Left kidney (tissue), 2 donors: Measurements from ENCODE around the gene SMAGP. TPM values are rescaled to one million over a fixed set of nuclear protein-coding genes. Genes with fewer than 3 reads are reported as not detected.
"Not testable (repeated sequence)": the region's sequence is repeated elsewhere in the genome, so short reads cannot be mapped to it uniquely, and the experiment has no call there.

ENCODE experiments used
- DNase-seq: peaks from one replicate; pipeline ENCODE4 v3.0.0-alpha.2; 2013
- polyA plus RNA-seq: library from polyadenylated mRNA; unstranded; fragments of 120-200 nt; gene quantifications from one replicate; pipeline ENCODE4 v1.2.1, GENCODE V29; 2013; ENCODE audit not compliant: insufficient read length

SMAGP gene
- polyA plus RNA-seq, 1 donor, result 21.7 TPM

DNA sequence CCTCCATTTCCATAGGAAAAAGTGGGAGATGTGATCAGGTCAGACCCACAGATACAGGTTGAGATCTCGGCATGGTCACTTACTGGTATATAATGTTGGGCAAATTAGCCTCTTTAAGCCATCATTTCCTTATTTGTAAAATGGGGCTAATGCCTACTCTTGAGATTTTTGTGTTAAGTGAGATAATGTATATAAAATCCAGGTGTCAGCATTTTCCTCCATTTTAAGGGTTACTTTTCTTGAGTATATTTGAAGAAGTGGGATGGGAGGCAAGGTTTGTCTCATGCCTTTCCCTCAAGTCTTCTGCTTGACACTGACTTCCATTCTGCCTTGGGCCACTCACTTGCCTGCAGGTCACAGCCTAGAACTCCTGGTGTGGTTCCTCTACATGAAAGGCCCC lies 42.3 kb downstream of the SMAGP start:
- no peak for DNase-seq

DNA sequence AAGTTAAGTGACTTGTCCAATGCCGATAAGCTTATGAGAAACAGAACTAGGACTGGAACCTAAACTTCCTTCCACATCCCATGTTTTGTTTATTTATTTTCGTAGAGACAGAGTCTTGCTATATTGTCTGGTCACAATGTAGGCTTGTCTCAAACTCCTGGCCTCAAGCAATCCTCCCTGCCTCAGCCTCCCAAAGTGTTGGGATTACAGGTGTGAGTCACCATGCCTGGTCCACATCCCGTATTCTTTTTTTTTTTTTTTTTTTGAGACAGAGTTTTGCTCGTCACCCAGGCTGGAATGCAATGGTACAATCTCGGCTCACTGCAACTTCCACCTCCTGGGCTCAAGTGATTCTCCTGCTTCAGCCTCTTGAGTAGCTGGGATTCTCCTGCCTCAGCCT lies 43.1 kb downstream of the SMAGP start:
- DNase-seq, result not testable (repeated sequence)

DNA sequence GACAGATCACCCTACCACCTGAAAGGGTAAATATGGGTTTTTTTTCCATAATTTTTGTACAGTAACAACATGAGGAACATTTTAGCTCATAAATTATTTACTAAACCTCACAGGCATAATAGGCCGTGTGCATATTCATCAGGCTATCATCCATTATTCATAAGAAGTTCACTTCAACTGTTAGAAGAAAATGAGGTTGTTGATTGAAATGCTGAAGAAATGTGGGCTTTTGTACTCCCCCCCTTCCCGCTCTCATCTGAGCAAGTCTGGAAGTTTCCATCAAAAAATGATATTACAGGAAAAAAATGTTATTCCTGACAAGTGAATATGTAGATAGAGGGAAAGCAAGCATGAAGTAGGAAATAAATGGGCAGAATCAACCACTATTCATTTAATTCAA lies 44.4 kb downstream of the SMAGP start:
- DNase-seq, result no peak

DNA sequence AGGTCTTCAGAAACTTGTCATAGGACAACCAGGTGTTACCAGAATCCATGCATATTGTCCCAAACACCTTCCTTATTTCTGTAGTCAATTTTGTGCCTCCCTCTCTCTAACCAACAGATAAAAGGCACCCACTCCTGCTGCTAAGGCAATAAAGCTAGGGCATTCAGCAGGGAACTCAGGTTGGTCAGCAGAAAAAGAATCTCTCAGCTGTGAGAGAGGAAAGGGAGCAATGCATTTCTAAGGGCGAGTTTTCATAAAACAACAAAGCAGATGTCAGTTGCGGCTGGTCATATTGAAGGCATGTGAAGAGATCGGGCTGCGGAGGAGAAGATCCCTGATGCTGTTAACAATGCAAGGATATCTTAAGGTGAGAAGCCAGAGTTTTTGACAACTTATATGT lies 45.0 kb downstream of the SMAGP start:
- no peak for DNase-seq

DNA sequence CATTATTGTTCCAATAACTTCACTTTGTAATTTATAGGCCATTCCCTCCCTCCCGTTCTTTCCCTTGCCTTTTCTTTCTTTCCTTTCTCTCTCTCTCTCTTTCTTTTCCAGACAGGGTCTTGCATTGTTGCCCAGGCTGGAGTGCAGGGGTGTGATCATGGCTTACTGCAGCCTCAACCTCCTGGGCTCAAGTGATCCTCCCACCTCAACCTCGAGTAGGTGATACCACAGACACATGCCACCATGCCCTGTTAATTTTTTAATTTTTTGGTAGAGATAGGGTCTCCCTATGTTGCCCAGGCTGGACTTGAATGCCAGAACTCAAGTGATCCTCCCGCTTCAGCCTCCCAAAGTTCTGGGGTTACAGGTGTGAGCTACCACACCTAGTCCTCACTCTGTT lies 45.6 kb downstream of the SMAGP start:
- no peak for DNase-seq

DNA sequence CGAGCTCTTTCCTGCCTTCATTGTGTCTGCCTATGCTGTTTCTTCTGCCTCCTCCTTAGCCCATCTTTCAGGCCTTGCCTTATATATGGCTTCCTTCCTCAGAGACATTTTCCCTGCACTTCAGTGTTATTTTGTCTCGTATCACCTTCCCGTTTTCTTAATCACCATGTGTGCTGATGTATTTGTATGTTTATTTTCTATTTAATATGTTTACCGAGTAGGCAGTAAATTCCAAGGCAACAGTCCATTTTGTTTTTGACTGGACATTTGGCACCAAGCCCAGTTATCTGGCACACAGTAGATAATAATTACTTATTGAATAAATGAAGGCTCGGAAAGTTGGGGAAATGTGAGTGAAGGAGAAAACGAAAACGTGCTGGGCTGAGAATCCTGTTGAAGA lies 47.8 kb downstream of the SMAGP start:
- no peak for DNase-seq

DNA sequence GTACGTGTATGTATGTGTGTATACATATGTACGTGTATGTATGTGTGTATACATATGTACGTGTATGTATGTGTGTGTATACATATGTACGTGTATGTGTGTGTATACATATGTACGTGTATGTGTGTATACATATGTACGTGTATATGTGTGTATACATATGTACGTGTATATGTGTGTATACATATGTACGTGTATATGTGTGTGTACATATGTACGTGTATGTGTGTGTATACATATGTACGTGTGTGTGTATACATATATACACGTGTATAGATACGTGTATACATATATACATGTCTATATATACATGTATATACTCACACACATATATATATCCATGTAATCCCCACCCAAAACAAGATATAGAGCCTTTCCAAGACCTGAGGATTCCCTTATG lies 50.4 kb downstream of the SMAGP start:
- DNase-seq, result not testable (repeated sequence)

DNA sequence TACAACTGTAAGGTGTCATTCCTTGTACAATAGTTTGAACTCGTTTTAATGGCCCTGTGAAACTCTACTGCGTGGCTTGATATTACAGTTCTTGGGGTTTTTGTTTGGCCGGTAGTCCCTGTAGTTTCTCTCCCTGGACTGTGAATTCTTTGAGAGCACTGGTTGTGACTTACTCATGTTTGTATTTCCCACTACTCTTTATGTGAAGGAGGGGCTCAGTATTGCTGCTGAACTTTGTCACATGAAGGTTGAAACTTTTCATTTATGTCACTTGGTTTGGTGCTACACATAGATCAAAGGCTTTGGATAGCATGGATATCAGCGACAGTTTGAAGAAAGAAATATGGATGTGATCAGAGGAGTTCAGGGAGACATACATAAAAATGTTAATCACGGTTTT lies 50.9 kb downstream of the SMAGP start:
- no peak for DNase-seq

DNA sequence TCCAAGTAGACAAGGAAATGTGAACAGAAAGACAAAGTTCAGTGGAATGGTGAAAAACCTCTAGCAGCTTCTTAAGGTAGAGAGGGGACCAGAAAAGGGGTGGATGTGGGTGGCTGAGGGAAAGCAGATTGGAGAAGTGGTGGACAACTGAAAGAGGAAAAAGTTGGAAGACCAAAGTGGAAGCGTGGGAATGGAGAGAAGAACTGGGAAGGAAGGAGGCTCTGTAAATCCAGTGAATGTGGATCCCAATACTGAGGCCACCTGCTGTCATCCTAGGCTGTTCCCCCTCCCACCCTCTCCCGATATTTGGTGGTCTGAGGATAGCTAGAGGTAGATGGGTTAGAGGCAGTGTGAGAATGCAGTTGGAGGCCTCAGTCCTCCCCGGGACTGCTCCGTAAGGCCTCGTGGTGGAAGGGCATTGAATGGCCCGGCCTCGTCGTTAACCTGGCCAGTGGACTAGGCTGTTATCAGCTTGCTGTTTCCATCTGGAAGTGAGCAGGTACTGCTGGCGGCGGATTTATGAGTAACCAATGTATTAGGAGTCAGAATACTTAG lies 51.5 kb downstream of the SMAGP start:
- DNase-seq, result no peak

DNA sequence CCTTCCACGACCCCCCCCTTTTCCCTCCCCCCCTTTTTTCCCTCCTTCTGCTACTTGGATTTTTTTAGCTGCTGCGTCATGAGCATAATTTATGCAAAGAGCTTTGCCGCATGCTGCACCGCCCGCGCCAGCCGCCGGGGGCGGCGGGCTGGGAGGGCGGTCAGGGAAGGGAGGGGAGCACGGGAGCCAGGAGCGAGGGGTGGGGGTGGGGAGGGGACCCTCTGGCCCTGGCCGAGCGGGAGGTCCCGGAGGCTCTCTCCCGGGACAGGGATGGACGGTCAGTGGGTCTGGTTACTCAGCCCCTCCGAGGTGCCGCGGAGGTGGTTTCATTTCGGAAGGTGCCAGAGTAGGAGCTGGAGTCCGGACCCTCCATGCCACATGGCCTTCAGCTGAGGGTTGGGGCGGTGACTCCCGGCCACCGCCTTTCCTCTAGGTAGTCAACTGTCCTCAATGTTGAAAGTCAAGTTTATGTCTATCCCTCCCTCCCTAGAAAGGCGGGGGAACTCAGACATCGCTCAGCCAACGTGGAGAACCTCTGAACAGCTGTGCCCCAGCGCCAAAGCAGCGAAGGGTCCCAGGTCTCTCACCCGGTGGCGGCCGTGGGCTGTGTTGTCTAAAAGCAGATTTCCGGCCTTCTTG lies 52.1 kb downstream of the SMAGP start, which contains the start of gene POU6F1:
POU6F1 (minus strand) TSS at position 95 of the 639 bp plus-strand sequence. CDS start 11,226 bp downstream, outside the sequence.
- DNase-seq, result peak; percentile 87

DNA sequence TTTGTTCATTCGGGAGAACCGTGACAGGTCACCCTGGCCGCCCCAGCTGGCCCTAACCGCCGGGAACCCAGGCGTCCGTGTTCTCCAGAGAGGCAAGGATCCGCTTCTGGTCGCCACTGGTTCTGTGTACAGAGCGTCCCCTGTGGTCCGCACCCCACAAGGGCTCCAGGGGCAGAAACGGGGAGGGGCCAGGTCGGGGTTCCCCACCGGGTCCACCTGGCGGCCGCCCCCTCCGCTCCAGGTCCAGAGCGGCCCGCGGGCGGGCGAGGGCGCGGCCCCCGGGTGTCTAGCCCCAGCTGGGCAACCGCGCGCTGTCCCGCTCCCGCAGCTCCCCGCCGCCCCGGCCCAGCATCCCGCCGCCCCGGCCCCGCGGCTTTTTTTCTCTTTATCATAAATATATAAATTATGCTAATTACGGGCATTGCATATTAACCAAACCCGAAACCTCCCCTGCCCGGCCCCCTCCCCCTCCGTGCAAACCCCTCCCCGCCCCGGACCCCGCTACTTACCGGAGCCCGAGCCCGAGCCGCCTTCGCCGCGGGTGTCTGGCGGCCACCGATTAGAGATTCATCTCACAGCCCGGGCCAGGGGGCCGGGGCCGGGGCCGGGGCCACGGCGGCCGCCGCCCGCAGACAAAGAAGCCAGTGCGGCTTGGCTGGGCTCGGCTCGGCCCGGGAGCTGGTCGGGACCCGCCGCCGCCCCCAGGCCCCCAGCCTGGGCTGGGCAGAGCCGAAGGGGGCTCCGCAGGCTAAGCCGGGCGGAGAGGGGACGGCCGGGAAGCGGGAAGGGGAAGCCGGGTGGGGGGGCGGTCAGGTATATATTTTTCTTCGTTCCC lies 52.9 kb downstream of the SMAGP start:
- DNase-seq, result peak; percentile 45

DNA sequence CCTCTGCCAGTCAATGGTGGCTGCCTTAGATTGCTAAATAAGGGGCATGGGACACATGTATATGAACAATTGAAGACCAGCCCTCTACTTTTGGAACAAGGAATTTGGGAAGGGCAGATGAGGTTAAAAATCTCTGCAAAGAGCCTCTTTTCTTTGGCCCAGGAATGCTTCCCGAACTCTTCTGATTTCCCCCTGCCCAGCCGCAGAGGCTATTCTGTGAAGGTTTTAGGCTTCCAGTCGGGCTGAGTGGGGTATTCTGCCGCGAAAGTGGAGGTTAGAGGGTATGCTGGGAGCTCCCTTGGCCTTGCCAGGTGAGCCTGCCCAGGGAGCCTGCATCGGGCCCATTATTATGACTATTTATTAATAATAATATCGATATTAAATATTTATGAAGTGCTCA lies 53.6 kb downstream of the SMAGP start:
- DNase-seq, result no peak

DNA sequence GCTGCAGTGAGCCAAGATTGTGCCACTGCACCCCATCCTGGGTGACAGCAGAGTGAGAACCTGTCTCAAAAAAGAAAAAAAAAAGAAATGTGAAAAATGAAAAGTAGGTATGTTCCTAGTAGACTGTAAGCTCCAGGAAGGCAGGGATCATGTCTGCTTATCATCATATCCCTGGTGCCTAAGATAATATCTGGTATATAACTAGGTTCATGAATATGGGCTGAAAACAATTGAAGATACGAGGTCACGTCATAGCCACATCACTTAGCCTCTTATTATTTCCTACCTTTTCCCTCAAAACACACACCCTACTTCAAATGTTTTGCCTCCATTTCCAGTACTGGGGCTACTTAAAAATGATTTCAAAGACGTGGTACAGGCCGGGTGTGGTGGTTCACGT lies 55.3 kb downstream of the SMAGP start:
- DNase-seq, result no peak

DNA sequence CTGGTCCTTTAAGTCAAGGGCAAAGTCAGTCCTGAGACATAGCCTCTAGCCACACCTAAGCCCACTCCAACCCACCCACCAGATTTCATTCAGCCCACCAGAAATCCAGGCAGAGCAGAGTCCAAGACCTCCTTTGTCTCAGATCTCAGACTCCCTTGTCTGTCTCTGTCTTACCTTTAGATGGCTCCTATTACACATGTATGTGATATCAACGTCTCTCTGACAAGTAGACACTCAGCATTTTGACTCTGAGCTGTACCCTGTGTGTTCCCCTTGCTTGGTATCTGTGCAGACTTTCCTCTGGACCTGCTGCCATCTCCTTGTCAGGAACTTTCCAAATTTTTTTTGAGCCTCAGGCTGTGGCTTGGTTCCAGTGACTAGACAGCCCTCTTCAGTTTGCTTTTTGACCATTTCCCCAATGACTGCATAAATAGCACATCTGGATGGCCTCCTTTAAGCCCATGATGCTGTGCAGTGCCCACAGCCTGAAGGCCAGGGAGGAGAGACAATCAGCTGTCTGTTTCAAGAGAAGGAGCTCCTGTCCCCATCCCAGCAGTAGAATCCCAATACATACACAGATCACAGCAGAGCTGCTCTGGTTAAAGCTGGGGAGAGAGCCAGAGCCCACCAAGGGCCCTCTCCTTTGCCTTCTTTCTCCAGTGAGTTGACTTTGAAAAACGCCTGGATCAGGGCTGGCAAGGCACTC lies 59.4 kb downstream of the SMAGP start:
- no peak for DNase-seq

DNA sequence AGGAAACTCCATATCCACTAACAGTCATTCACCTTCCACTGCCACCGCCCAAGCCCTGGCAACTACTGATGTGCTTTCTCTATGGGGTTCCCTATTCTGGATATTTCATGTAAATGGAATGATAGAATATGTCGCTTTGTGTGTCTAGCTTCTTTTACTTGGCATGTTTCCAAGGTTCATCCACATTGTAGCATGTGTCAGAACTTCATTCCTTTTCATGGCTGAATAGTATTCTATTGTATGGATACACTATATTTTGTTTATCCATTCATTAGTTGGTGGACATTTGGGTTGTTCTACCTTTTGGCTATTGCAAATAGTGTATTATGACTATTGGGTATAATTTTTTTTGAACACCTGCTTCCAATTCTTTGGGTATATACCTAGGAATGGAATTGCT lies 61.0 kb downstream of the SMAGP start:
- no peak for DNase-seq

DNA sequence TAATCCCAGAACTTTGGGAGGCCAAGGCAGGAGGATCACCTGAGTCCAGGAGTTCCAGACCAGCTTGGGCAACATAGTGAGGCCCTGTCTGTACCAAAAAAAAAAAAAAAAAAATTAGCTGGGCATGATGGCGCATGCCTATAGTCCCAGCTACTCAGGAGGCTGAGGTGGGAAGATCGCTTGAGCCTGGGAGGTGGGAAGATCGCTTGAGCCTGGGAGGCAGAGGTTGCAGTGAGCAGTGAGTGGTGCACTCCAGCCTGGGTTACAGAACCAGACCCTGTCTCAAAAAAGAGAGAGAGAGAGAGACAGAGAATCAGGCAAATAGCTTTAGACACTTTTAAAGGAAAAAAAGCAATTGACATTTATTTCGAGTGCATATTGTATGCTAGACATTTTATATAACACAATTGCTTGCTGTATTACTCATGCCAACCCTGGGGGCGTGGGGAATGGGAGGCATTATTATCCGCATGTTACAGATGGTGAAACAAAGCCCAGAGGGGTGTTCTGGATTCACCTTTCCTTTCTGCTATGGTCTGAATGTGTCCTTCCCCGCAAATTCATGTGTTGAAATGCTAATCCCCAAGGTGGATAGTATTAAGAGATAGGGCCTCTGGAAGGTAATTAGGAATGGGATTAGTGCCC lies 62.1 kb downstream of the SMAGP start:
- DNase-seq, result no peak

DNA sequence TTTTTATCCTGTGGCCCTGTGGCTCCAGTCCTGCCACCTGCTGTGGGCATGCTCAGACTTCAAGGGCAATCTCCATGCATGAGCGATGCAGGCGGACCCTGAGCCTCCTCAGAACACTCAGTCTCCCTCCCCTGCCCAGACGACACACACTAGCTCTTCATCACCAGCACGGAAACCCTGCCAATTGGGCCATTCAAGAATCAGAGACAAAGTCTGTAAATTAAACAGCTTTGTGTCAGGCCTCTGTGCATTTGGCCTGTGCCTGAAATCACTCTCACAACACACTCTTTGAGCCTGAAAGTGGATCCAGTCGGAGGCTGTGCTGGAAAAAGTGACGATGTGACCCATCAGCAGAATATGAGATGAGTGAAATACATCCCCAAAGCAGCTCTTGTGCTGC lies 64.9 kb downstream of the SMAGP start:
- no peak for DNase-seq

DNA sequence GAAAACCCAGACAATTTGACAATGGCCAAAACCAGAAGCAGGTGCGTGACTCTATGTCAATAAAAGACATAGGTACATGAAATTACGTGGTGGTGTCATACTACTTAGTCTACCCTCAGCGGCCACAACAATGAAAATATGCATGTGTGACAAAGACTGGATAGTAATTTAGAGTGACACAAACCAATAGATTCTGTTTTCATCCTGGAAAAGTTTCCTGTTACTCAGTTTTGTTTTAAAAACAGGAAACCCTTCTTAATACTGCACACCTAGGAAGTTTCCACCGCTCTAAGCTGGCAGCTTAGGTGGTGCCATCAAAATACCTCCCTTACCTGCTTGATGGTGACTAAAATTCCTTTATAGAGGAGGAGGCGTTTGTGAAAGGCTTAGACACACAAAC lies 67.5 kb downstream of the SMAGP start:
- DNase-seq, result no peak

DNA sequence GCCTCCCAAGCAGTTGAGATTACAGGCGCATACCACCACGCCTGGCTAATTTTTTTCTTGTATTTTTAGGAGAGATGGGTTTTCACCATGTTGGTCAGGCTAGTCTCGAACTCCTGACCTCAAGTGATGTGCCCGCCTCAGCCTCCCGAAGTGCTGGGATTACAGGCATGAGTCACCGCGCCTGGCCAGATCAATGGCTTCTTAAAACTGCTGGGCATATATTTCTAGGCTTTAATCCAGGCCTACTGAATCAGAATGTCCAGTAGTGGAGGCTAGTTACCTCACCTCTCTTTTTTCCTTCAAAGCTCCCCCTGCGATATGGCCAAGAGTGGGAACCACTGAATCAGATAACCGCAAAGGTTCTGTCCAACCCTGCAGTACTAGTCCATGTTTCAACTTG lies 69.4 kb downstream of the SMAGP start:
- DNase-seq, result no peak

DNA sequence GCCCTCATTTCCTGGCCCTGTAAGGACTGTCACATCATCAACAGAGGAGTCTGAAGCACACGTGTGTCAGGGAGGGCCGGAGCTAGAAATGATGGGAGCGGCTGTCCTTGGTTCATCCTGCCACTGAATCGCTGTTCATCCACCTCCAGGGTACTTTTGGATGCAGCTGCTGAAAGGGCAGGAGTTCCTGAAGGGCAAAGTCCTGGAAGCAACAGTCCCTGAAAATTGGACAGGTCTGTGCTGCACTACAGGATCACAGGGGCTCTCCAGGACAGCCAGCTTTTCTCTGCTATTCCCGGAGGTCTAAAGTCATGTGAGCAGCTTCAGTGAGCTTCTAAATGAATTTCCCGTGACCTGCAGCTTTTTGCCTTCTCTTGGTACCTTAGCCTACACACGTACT lies 70.1 kb downstream of the SMAGP start:
- DNase-seq, result no peak

DNA sequence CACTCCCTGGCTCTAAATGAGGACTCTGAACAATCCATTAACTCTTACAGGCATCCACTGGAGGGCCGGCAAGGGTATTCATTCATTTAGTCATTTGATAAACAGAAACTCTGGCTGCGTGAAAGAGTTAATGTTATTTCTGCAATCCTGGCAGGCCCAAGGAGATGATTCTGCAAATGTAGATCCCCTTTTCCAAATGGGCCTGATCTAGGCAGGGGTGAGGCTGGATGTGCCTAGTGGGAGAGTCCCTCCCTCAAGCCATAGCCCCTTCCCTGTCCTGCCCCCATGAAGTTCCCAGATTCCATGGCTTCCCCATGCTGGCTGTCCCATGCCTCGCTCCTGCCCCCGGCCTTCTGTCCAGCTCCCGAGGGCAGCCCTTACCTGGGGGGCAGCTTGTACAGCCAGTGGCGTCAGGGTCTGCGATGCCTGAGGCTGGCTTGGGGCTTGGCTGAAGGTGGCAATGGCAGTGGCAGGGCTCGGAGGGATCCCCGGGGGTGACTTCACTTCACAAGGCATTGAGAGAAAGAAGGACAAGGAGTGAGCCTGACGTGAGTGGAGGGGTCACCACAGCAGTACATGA lies 70.8 kb downstream of the SMAGP start:
- no peak for DNase-seq
